Caco-2 (cell line): ENCODE results near the gene HPS1. TPM values are rescaled to one million over a fixed set of nuclear protein-coding genes. Genes with fewer than 3 reads are reported as not detected.

Experiments used
- BruUV-seq: library from RNA; stranded (reverse); fragments of 400-500 nt; replicated peaks from 2 replicates; lab custom pipeline; 2021; lab: Mats Ljungman, UMichigan
- CTCF ChIA-PET: fragments of 300-600 bp; sonication (Branson Sonifier 250); formaldehyde crosslinking; loops from one replicate; lab custom pipeline; 2022; ENCODE audit warnings: antibody characterized with exemption; lab: Charles Lee
- POLR2A ChIA-PET: fragments of 300-600 bp; sonication (Branson Sonifier 250); formaldehyde crosslinking; loops from one replicate; lab custom pipeline; 2022; ENCODE audit warnings: antibody characterized with exemption; lab: Charles Lee
- DNase-seq, 2 experiments: peaks; one replicate each; pipeline versions ENCODE4 v3.0.0 to v3.0.0-alpha.2; 2020 to 2022
- H3K27me3 ChIP-seq: replicated peaks from 2 replicates; pipeline ENCODE4 v1.6.0; 2011; ENCODE audit warnings: low read length; ENCODE audit not compliant: control insufficient read depth, insufficient read depth
- H3K36me3 ChIP-seq: 2 replicates; pipeline ENCODE4 v1.5.1; 2011; ENCODE audit warnings: low read length; ENCODE audit not compliant: control insufficient read depth, insufficient read depth
- H3K4me1 ChIP-seq: fragments of 250-450 bp; sonication (Bioruptor Pico); 2 replicates; pipeline ENCODE4 v1.5.1; 2020; ENCODE audit warnings: mild to moderate bottlenecking
- H3K4me3 ChIP-seq: 2 replicates; pipeline ENCODE4 v1.5.1; 2011; ENCODE audit warnings: low read depth, mild to moderate bottlenecking, control low read depth, low read length
- H3K9me3 ChIP-seq: fragments of 250-450 bp; sonication (Bioruptor Pico); 2 replicates; pipeline ENCODE4 v1.5.1; 2020; ENCODE audit warnings: mild to moderate bottlenecking, moderate library complexity
- H3K27ac Mint-ChIP-seq: one replicate; pipeline ENCODE4 v1.8.0; 2022; ENCODE audit warnings: mixed read lengths; ENCODE audit not compliant: unreplicated experiment
- H3K27me3 Mint-ChIP-seq: one replicate; pipeline ENCODE4 v1.8.0; 2022; ENCODE audit warnings: mixed read lengths; ENCODE audit not compliant: insufficient read depth, unreplicated experiment
- H3K36me3 Mint-ChIP-seq: one replicate; pipeline ENCODE4 v1.8.0; 2022; ENCODE audit warnings: mild to moderate bottlenecking, mixed read lengths; ENCODE audit not compliant: insufficient read depth, unreplicated experiment
- H3K4me1 Mint-ChIP-seq: one replicate; pipeline ENCODE4 v1.8.0; 2022; ENCODE audit warnings: low read depth, mixed read lengths; ENCODE audit not compliant: unreplicated experiment
- H3K4me3 Mint-ChIP-seq: one replicate; pipeline ENCODE4 v1.8.0; 2022; ENCODE audit warnings: mild to moderate bottlenecking, moderate library complexity, mixed read lengths; ENCODE audit not compliant: unreplicated experiment
- H3K9me3 Mint-ChIP-seq: one replicate; pipeline ENCODE4 v1.8.0; 2022; ENCODE audit warnings: mixed read lengths; ENCODE audit not compliant: unreplicated experiment
- CTCF ChIP-seq, 2 experiments: fragments of 200-600 bp in 1 of 2; IDR thresholded peaks; 1 replicate in 1 of 2; 2 replicates in 1 of 2; pipeline versions ENCODE4 v1.5.1 to v1.8.0; 2011 to 2022; ENCODE audit warnings: antibody characterized with exemption in 1 of 2, control low read depth in 1 of 2, inconsistent platforms in 1 of 2, low read depth in 1 of 2, low read length in 1 of 2, mild to moderate bottlenecking in 1 of 2, moderate library complexity in 1 of 2; ENCODE audit not compliant: insufficient read depth in 1 of 2, severe bottlenecking in 1 of 2, unreplicated experiment in 1 of 2
- intact Hi-C: fragments of 100-400 bp; cut with micrococcal nuclease; formaldehyde crosslinking; loops from one replicate; pipeline ENCODE4 v1.10.0; 2022; ENCODE audit not compliant: unreplicated experiment
- total RNA-seq: library from RNA; stranded (reverse); gene quantifications from 2 replicates; pipeline ENCODE4 v1.2.3, GENCODE V29; 2022

The HPS1 gene
- total RNA-seq, 1 experiment from 2014 or later, result 51.9 TPM

- no TSS peak for BruUV-seq
- Histone ChIP-seq H3K27me3 (no peaks in the 10 kb centered on the region), H3K4me3 (no peak overlapping the region), H3K4me1 (peaks cover 5% of the 10 kb centered on the region), H3K36me3 (no peaks in the 10 kb centered on the region), H3K9me3 (no peaks in the 10 kb centered on the region)
- TF ChIP-seq CTCF (IDR thresholded peaks at IDR 0.05; ENCODE audit: insufficient read depth in 1 of 2, low read depth in 1 of 2, low read length in 1 of 2, severe bottlenecking in 1 of 2, unreplicated experiment in 1 of 2), result no peak
- DNase-seq, result no peak
- intact Hi-C loops, result no loop called here
- no peaks in the 10 kb centered on the region for H3K36me3 Mint-ChIP-seq
- POLR2A ChIA-PET, result no interaction called here
- no peak overlapping the region for H3K4me3 Mint-ChIP-seq
- H3K4me1 Mint-ChIP-seq, result peaks cover 10% of the 10 kb centered on the region
- CTCF ChIA-PET, result no interaction called here
- no peaks in the 10 kb centered on the region for H3K9me3 Mint-ChIP-seq
- H3K27me3 Mint-ChIP-seq, result no peaks in the 10 kb centered on the region
- H3K27ac Mint-ChIP-seq, result no peak overlapping the region
These were observed 46.3 kb downstream of the HPS1 start for GRCh38 chr10:98400482-98400881.

GRCh38 chr10:98399784-98400183 is 47.0 kb downstream of the HPS1 start:
- Mint-ChIP-seq H3K4me3 (no peak overlapping the region), H3K27ac (no peak overlapping the region), H3K36me3 (no peaks in the 10 kb centered on the region), H3K27me3 (no peaks in the 10 kb centered on the region), H3K9me3 (no peaks in the 10 kb centered on the region), H3K4me1 (peaks cover 7% of the 10 kb centered on the region)
- Histone ChIP-seq H3K9me3 (no peaks in the 10 kb centered on the region), H3K4me3 (no peak overlapping the region), H3K36me3 (no peaks in the 10 kb centered on the region), H3K27me3 (no peaks in the 10 kb centered on the region), H3K4me1 (peaks cover 5% of the 10 kb centered on the region)
- no peak for TF ChIP-seq CTCF (IDR thresholded peaks at IDR 0.05; ENCODE audit: insufficient read depth in 1 of 2, low read depth in 1 of 2, low read length in 1 of 2, severe bottlenecking in 1 of 2, unreplicated experiment in 1 of 2)
- BruUV-seq, result no TSS peak
- ChIA-PET POLR2A (no interaction called here), CTCF (no interaction called here)
- intact Hi-C loops, result no loop called here
- no peak for DNase-seq

- no TSS peak for BruUV-seq
- H3K9me3 ChIP-seq, result no peaks in the 10 kb centered on the region
- no peak overlapping the region for H3K4me3 ChIP-seq
- no peaks in the 10 kb centered on the region; the same call in none of the 2 replicates for H3K27me3 ChIP-seq
- no peaks in the 10 kb centered on the region for H3K9me3 Mint-ChIP-seq
- TF ChIP-seq CTCF (IDR thresholded peaks at IDR 0.05; ENCODE audit: insufficient read depth in 1 of 2, low read depth in 1 of 2, low read length in 1 of 2, severe bottlenecking in 1 of 2, unreplicated experiment in 1 of 2), result no peak
- peaks cover 16% of the 10 kb centered on the region for H3K27me3 Mint-ChIP-seq
- DNase-seq, result no peak
- no peaks in the 10 kb centered on the region for H3K36me3 Mint-ChIP-seq
- no peaks in the 10 kb centered on the region for H3K36me3 ChIP-seq
- H3K4me1 Mint-ChIP-seq, result no peaks in the 10 kb centered on the region
- H3K27ac Mint-ChIP-seq, result no peak overlapping the region
- CTCF ChIA-PET, result no interaction called here
- POLR2A ChIA-PET, result no interaction called here
- H3K4me1 ChIP-seq, result no peaks in the 10 kb centered on the region
- intact Hi-C loops, result no loop called here
- H3K4me3 Mint-ChIP-seq, result no peak overlapping the region
These were observed 49.6 kb downstream of the HPS1 start for GRCh38 chr10:98397089-98397600.
